ENCODE results near the gene TOR4A. TPM values are rescaled to one million over a fixed set of nuclear protein-coding genes. Genes with fewer than 3 reads are reported as not detected.

Gene TOR4A
- total RNA-seq, 1 experiment from 2014 or later: under 0.01 TPM

- DNase-seq (ENCODE audit: low read depth): no peak
Observed at GRCh38 chr9:137251490-137252268, 25.8 kb upstream of the TOR4A start.

GRCh38 chr9:137252555-137253506, 24.7 kb upstream of the TOR4A start:
- no peak for DNase-seq (ENCODE audit: low read depth)

GRCh38 chr9:137253717-137254623, 23.6 kb upstream of the TOR4A start:
- DNase-seq (ENCODE audit: low read depth): no peak

GRCh38 chr9:137254624-137255447, 22.7 kb upstream of the TOR4A start, which contains the start of gene NELFB:
Gene NELFB (plus strand): TSS chr9:137255327.
- DNase-seq (ENCODE audit: low read depth): peak; percentile 81

- DNase-seq (ENCODE audit: low read depth): peak; percentile 30
Observed at GRCh38 chr9:137255448-137256114, 21.9 kb upstream of the TOR4A start.

GRCh38 chr9:137256362-137256761, 21.2 kb upstream of the TOR4A start:
- DNase-seq (ENCODE audit: low read depth): no peak

GRCh38 chr9:137256856-137257255, 20.7 kb upstream of the TOR4A start:
- DNase-seq (ENCODE audit: low read depth): no peak

GRCh38 chr9:137262173-137262908, 15.2 kb upstream of the TOR4A start:
- peak; percentile 41 for DNase-seq (ENCODE audit: low read depth)

- DNase-seq (ENCODE audit: low read depth): no peak
Observed at GRCh38 chr9:137262909-137263285, 14.6 kb upstream of the TOR4A start.

- DNase-seq (ENCODE audit: low read depth): no peak
Observed at GRCh38 chr9:137263506-137263905, 14.0 kb upstream of the TOR4A start.

- DNase-seq (ENCODE audit: low read depth): no peak
Observed at GRCh38 chr9:137264067-137264466, 13.5 kb upstream of the TOR4A start.

GRCh38 chr9:137265496-137266161, 11.9 kb upstream of the TOR4A start:
- DNase-seq (ENCODE audit: low read depth): no peak

GRCh38 chr9:137266162-137266527, 11.4 kb upstream of the TOR4A start:
- no peak for DNase-seq (ENCODE audit: low read depth)

- no peak for DNase-seq (ENCODE audit: low read depth)
Observed at GRCh38 chr9:137266585-137267453, 10.7 kb upstream of the TOR4A start.

- no peak for DNase-seq (ENCODE audit: low read depth)
Observed at GRCh38 chr9:137267933-137268355, 9.6 kb upstream of the TOR4A start.

- DNase-seq (ENCODE audit: low read depth): no peak
Observed at GRCh38 chr9:137268538-137269201, 8.9 kb upstream of the TOR4A start.

GRCh38 chr9:137269231-137269772, 8.2 kb upstream of the TOR4A start:
- peak; percentile 14 for DNase-seq (ENCODE audit: low read depth)
